HG02588 (cell line): Measurements from ENCODE around the gene ADK.
"Not testable (repeated sequence)": the region's sequence is repeated elsewhere in the genome, so short reads cannot be mapped to it uniquely, and the experiment has no call there.

Experiments used
- ATAC-seq: cut with Tn5 transposase; IDR thresholded peaks from one replicate; pipeline ENCODE4 v1.9.1; 2021; ENCODE audit warnings: mild to moderate bottlenecking, moderate library complexity; ENCODE audit not compliant: unreplicated experiment

The ADK gene

GRCh38 chr10:74415146-74415839 is 264.3 kb downstream of the ADK start:
- no peak for ATAC-seq

DNA sequence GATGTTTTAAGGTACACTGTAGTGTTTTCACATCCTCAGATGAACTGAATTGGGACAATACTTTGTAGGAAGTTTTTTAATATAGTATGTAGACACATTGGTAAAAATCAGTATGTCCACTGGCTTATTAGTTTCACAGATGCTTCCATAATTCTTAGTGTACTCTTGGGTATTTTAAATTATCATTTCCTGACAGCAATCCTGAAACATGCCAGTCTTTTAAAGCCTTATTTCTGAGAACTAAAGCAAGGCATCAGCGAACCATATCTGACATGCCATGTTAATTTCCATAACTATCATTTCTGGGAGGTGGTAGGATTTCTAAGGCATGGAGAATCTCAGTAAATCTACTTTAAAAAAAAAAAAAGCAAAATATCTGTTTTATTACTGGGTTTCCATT is 266.4 kb downstream of the ADK start:
- no peak for ATAC-seq

DNA sequence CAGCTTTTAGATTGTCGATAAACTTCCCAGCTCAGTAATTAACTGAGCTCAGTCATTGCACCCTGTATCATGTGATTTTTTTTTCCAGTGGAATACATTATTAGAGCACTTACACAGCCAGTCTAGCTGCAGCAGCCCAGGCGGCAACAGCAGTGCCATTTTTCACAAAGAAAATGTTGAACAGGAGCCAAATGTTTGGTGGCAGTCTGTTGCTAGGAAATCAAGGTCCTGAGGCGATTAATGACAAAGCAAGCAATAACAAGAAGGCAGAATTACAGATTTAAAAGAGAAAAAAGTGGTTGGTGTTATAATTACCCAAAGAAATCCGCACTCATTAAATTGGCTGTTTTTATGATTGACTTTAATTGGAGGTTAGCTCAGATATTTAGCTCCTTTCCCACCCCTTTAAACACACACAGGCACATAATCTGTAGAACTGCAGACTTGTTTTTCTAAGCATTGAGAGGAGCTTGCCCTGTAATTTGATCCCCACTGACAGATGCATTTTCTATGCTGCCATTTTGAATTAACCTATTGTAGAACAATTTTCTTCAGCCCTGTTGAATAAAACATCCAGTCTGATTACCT is 267.4 kb downstream of the ADK start:
- ATAC-seq = no peak

GRCh38 chr10:74419491-74419951 is 268.5 kb downstream of the ADK start:
- ATAC-seq = no peak

- ATAC-seq = no peak
Measured at GRCh38 chr10:74419958-74420375, 268.9 kb downstream of the ADK start.

DNA sequence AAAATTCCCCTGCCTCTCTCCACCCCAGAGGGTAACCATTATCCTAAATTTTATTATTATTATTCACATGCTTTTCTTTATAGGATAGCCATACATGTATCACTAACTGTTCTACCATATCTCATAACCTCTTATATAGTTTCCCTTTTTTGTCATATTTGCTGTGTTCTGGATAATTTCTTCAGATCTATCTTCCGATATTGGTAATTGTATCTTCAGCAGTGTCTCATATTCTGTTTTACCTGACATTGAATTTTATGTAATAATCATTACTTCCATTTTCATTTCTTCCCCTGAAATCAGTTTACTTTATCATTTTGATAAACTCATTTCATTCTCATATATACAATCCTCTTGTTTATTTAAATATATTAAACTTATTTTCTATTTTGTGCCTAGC is 273.5 kb downstream of the ADK start:
- no peak for ATAC-seq

DNA sequence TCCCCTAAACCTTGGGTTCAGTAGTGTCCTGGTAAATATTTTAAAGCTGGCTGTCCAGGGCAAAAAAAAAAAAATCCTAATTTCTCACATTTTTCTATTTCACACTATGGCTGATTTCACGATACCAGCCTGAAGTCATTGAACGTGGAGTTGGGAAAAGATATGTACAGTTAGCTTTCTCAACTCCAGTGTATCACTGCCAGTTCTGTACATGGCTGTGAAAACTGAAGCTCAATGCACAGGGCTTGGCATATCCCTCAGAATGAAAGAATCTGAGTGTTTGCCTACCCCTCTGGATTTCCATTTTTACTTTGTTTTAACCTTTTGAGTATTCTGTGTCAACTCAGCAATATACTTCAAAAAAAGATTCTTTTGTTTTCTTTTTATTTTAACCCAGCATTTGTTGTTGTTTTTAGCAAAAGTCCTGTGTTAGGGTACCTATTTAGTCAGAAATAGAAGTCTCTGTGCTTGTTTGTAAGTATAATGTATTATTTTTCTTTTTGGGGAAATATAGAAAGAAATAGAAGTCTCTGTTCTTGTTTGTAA is 274.5 kb downstream of the ADK start:
- no peak for ATAC-seq

GRCh38 chr10:74431816-74432215 is 280.8 kb downstream of the ADK start:
- ATAC-seq = no peak

- no peak for ATAC-seq
Measured at GRCh38 chr10:74432841-74433594, 282.0 kb downstream of the ADK start.

GRCh38 chr10:74433595-74433956 is 282.6 kb downstream of the ADK start:
- no peak for ATAC-seq

- no peak for ATAC-seq
Measured at GRCh38 chr10:74433993-74434392, 283.0 kb downstream of the ADK start.

DNA sequence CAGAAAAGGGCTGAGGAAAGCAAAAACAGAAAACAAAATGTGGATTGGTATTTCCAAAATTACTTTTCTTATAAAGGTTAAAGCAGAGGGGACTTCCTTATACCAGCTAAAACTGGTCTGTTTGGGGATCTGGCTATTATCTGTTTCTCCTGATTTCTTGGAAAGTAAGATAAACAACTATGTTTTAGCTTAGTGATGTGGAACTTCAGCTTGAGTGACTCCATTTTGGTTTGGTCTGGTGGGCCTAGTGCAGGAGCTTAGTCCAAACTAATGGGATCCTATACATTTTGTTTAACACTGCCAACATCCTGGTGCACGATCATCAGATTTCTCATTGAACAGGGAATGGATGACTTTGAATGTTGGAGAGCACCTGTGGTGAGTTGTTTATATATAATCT is 283.5 kb downstream of the ADK start:
- ATAC-seq = no peak

DNA sequence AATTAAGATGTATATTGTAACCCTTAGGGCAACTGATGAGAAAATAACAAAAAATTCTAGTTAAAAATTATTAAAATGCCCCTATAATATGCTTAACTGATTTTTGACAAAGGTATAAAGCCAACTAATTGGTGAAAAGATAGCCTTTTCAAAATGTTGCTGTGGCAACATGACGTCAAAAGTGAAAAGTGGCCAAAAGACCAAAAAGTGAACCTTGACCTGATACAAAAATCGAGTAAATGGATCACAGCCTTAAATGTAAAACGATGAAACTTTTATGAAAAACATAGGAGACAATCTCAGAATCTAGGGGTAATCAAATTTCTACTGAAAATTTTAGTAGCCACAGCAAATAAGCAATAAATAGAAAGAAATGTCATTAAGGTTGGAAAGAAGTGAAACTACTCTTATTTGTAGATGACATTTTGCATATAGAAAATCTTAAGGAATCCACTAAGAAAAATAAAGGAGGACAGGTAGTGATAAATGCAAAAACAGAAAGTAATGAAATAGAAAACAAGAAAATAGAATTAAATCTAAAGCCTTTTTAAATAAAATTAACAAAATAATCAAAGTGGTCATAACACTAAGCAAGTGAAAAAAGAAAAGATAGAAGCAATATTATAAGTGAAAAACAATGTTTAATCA is 285.6 kb downstream of the ADK start:
- ATAC-seq = no peak

GRCh38 chr10:74437822-74438221 is 286.8 kb downstream of the ADK start:
- ATAC-seq = no peak

DNA sequence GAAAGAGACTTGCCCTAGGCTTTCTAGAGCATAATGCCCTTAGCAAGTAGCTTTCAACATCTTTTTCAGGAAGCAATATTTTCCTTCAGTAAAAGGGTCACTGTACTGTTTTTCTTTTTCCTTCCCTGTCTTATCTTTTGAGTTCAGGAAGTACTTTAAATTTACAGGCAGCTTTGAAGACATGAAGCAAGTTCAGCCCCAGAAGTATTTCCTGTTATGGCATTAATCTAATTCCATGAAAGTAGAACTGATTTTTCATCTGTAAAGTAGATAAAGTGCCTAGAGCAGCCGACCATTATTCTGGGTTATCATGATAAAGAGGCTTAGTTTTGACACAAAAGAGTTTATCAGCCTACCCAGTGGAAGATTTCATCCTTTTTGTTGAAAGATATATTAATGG is 288.2 kb downstream of the ADK start:
- no peak for ATAC-seq

GRCh38 chr10:74445493-74445892 is 294.5 kb downstream of the ADK start:
- no peak for ATAC-seq

- no peak for ATAC-seq
Measured at GRCh38 chr10:74450602-74451001, 299.6 kb downstream of the ADK start.

DNA sequence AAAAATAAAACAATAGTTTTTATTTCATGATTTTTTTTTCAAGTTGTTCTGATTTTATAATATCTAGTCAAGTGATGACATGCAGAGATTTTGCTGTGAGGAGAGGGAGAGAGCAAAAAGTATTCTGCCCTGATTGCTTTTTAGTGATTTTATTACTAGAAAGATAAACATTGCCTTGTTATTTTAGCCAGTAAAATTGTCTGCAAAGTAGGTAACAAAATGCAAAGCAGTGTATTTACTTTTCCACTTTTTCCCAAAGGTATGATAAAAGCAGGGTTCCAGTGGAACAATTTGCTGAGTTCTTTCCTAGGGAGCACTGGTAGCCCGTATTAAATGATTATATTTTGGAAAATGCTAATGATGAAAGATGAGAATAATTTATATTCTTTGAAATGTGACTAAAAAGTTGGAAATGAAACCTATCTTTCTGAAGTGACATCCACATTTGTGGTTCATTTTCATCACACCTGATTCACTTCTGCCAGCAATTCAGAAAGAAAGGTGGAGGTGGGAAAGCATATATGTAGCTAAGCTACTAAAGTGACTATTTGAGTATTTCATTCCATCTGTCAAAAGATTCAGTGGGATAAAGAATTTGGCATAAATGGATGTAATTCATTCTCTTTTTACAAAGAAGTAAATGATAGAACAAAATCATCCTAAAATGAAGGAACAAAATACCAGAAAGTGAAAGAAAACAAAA is 300.3 kb downstream of the ADK start:
- no peak for ATAC-seq

GRCh38 chr10:74453169-74453568 is 302.1 kb downstream of the ADK start:
- ATAC-seq = no peak

- ATAC-seq = not testable (repeated sequence)
Measured at GRCh38 chr10:74457478-74457877, 306.5 kb downstream of the ADK start.

- ATAC-seq = no peak
Measured at GRCh38 chr10:74460812-74461211, 309.8 kb downstream of the ADK start.
